ENCODE measurements around the gene UBR3. TPM values are rescaled to one million over a fixed set of nuclear protein-coding genes. Genes with fewer than 3 reads are reported as not detected.

UBR3 gene
- total and polyA plus RNA-seq, 8 donors, result 7.3 to 26.8 (median 20.5) TPM

DNA sequence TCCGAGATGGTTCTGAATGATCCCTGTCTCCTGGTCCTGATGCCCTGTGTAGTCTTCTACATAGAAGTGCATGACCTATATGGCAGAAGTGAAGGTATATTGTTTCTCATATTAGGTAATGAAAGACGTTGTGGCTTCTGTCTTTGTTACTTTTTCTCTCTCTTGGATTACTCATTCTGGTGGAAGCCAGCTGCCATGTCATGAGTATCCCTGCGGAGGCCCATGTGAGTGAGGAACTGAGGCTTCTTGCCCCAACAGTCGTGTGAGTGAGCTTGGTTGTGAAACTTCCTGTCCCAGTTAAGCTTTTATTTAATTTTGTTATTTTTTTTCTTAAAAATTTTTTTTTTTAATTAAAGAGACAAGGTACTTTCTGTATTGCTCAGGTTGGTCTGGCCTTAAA, 134.7 kb downstream of the UBR3 start:
- 78 to 89% methylated on average over 4 of the region's 4 CpGs for WGBS, 2 donors
- no peak for FAIRE-seq
- Histone ChIP-seq H3K9me3 (no peaks in the 10 kb centered on the region), H3K36me3 (peaks cover 0 to 15% (median 7%) of the 10 kb centered on the region in 3 donors), H3K4me1 (no peaks in the 10 kb centered on the region), H3K27me3 (no peaks in the 10 kb centered on the region), H3K4me3 (no peak overlapping the region), H3K27ac (no peak overlapping the region)
- intact Hi-C loops (cut with DNase I), result no loop called here
- peak in 1 of 4 donors; percentile 32 for ATAC-seq
- TF ChIP-seq, protein P1, sequence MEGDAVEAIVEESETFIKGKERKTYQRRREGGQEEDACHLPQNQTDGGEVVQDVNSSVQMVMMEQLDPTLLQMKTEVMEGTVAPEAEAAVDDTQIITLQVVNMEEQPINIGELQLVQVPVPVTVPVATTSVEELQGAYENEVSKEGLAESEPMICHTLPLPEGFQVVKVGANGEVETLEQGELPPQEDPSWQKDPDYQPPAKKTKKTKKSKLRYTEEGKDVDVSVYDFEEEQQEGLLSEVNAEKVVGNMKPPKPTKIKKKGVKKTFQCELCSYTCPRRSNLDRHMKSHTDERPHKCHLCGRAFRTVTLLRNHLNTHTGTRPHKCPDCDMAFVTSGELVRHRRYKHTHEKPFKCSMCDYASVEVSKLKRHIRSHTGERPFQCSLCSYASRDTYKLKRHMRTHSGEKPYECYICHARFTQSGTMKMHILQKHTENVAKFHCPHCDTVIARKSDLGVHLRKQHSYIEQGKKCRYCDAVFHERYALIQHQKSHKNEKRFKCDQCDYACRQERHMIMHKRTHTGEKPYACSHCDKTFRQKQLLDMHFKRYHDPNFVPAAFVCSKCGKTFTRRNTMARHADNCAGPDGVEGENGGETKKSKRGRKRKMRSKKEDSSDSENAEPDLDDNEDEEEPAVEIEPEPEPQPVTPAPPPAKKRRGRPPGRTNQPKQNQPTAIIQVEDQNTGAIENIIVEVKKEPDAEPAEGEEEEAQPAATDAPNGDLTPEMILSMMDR (IDR thresholded peaks at IDR 0.05), result no peak
- DNase-seq, result no peak

DNA sequence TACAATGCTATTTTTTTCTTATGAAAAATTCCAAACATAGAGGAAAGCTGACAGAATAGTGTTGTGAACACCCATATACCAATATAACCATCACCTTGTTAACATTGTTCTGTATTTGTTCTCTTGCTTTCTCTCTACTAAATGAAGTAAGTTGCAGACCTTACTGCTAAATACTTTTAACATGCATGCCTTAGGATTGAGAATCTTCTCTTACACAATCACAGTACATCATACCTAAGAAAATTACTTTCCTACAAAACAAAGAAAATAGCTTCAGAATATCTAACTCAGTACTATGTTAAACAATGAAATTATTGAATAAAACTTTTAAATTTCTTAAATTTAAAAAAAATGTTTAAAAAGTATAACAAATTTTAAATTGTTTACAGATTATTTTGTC, 136.5 kb downstream of the UBR3 start:
- TF ChIP-seq, protein P1 (IDR thresholded peaks at IDR 0.05), result no peak
- no peak for DNase-seq
- ATAC-seq, result no peak
- Histone ChIP-seq H3K27me3 (no peaks in the 10 kb centered on the region), H3K4me3 (no peak overlapping the region), H3K36me3 (peaks cover 0 to 15% (median 6%) of the 10 kb centered on the region in 3 donors), H3K4me1 (no peaks in the 10 kb centered on the region), H3K9me3 (no peaks in the 10 kb centered on the region), H3K27ac (no peak overlapping the region)
- intact Hi-C loops (cut with DNase I), result no loop called here
- FAIRE-seq, result peak; percentile 47

DNA sequence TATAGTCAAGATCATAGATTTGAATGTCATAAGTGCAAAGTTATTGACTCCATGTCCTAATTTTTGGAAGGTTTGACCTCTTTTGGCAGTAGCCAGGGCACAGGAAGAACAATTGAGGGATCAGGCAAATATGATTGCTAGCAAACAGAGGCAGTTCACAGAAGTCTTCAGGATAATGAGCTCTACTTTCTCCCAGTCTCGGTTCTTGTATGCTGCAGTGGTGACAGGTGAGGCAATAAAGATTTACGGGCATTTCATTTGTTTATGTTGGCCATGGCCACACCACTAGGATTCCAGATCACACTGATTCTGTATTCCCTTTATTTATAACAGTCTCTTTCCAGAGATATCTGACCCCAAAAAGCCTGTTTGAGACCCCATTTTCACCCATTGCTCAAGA, 137.5 kb downstream of the UBR3 start:
- WGBS, 2 donors, result 61 to 67% methylated on average over 2 of the region's 2 CpGs
- Histone ChIP-seq H3K27me3 (no peaks in the 10 kb centered on the region), H3K9me3 (no peaks in the 10 kb centered on the region), H3K36me3 (peaks cover 0 to 7% (median 0%) of the 10 kb centered on the region in 3 donors), H3K4me1 (no peaks in the 10 kb centered on the region), H3K27ac (no peak overlapping the region), H3K4me3 (no peak overlapping the region)
- FAIRE-seq (no peak), DNase-seq (no peak), ATAC-seq (no peak)
- TF ChIP-seq, protein P1 (IDR thresholded peaks at IDR 0.05), result no peak
- intact Hi-C loops (cut with DNase I), result no loop called here

DNA sequence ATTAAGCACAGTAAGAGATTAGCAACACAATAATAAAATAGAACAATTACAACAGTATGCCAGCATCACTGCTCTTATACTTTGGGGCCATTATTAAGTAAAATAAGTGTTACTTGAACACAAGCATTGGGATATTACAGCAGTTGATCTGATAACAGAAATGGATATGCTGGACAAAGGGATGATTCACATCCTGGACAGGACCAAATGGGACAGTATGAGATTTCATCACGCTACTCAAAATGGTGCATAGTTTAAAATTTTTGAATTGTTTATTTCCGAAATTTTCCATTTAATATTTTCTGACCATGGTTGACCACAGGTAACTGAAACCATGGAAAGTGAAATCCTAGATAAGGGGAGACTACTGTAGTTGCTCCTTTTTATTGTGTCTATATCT, 138.2 kb downstream of the UBR3 start:
- peaks cover 0 to 7% (median 0%) of the 10 kb centered on the region in 3 donors for H3K36me3 ChIP-seq
- H3K9me3 ChIP-seq, result no peaks in the 10 kb centered on the region
- H3K27me3 ChIP-seq, result no peaks in the 10 kb centered on the region
- TF ChIP-seq, protein P1 (IDR thresholded peaks at IDR 0.05), result no peak
- no peak overlapping the region for H3K27ac ChIP-seq
- ATAC-seq (no peak), DNase-seq (no peak), FAIRE-seq (no peak)
- WGBS, 2 donors, result 92 to 94% methylated on average over 2 of the region's 2 CpGs
- H3K4me1 ChIP-seq, result no peaks in the 10 kb centered on the region
- no peak overlapping the region for H3K4me3 ChIP-seq
- intact Hi-C loops (cut with DNase I), result no loop called here

DNA sequence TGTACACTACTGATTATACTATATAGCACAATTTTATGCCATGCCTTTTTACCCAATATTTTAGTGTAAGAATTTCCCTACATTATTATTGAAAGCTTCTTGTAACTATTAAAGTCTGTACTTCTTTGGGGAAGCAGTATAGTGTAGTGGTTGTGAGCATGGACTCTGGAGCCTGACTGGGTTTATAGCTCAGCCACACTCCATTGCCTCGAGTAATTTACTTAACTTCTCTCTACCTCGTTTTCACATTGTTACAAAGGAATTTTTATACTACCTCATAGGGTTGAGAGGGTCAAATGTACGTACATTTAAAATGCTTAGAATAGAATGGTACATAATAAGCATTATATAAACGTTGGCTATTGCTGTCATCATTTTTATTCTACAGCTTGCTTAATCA, 139.2 kb downstream of the UBR3 start:
- no peaks in the 10 kb centered on the region for H3K9me3 ChIP-seq
- no peak for ATAC-seq

More for the DNA sequence above, 139.2 kb downstream of the UBR3 start:
- FAIRE-seq, result no peak
- H3K27ac ChIP-seq, result no peak overlapping the region
- no peaks in the 10 kb centered on the region for H3K27me3 ChIP-seq
- intact Hi-C loops (cut with DNase I), result no loop called here
- H3K4me3 ChIP-seq, result no peak overlapping the region
- TF ChIP-seq, protein P1 (IDR thresholded peaks at IDR 0.05), result no peak
- peaks cover 0 to 7% (median 0%) of the 10 kb centered on the region in 3 donors for H3K36me3 ChIP-seq
- DNase-seq, result no peak
- WGBS, 2 donors, result 69 to 78% methylated on average over 4 of the region's 4 CpGs
- no peaks in the 10 kb centered on the region for H3K4me1 ChIP-seq
